Activated CD4-positive, alpha-beta T cell treated with anti-CD3 and anti-CD28 coated beads, Interleukin-2, Interleukin-4, amounts not matched to agents 100 ng/mL and 50 ng/mL, durations not matched to agents 16 hours and 8 hours (primary cell): Measurements from ENCODE around the gene TAF4.

Experiments
- DNase-seq: peaks from one replicate; pipeline ENCODE4 v3.0.0-alpha.2; 2020; ENCODE audit warnings: low spot score

The TAF4 gene

DNA sequence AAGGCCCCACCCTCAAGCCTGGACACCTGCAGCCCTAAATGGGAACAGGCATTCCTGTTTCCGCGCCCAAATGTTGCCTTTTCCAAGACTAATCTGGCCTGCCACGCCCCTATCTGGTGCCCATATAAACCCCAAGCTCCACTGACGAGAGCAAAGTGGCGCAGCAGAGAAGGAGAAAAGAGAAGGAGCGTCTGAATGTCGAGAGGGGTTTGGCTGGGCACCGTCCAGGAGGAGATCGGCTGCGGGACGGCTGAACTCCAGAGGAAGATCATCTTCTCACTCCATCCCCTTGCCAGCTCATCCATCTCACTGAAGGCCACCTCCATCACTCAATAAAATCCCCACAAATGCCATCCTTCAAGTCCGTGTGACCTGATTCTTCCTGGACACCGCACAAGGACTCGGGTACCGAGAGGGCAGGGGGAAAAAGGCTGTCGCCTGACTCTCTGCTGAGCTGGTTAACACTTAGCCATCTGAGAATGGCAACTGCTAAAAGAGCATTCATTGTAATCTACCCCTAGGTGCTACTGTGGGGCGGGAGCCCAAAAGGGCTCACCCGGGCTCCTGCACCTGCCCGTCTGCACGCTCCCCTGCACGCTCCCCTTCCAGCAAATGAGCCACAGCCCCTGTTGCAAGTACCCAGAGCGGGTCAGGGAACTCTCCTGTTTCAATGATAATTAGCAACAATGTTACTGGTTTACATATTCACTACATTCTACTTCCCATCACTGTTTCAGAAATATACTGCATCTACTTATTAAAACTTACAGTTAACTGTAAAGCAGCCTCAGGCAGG, 23.5 kb downstream of the TAF4 start:
- DNase-seq = no peak

DNA sequence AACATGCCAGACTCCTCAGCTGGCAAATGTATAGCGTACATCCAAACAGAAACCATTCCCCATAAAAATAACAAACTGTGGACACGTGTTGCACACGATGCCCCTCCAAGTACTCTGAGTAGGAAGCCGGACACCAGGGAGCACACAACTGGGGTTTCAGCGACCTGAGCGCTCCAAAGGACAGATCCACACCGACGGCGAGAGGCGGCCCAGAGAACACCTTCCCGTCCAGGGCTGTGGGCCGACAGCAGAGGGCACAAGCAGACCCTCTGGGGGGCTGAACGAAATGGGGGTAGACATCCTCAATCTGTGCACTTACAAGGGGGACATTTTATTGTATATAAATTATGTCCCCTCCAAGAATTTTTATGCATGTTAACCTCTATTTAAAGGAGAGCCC, 24.7 kb downstream of the TAF4 start:
- DNase-seq = no peak

DNA sequence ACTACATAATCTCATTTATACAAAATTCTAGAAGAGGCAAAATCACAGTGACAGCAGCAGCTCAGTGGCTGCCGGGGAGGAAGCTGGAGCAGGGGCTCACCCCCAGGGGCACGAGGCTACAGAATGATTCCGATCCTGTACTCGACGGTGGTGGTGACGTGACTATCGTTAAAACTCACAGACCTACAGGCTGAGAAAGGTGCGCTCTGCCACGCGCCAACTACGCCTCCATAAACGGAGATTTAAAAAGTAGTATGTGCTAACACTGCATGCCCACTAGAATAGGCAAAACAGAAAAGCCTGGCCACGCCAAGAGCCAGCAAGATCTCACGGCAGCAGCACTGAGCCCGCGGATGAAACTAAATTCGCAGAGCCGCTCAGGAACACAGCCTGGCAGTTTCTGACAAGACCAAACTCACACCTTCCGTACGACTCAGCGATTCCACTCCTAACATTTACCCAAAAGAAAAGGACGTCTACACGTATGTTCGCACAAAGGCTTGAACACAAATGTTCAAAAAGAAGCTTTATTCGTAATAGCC, 25.2 kb downstream of the TAF4 start:
- no peak for DNase-seq

DNA sequence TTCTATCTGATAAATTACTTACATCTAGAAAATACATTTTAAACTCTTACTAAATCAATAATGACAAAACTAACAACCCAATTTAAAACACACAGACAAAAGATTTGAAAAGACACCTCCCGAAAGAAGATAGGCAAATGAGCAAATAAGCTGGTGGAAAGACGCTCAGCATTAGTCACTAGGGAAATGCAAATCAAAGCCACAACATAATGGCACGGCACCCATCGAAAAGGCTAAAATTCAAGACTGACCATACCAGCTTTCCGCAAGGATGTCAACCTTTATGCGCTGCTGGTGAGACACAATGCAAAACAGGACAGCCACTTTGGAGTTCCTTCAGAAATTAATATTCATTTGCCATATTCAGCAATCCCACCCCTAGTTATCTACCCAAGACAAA, 25.9 kb downstream of the TAF4 start:
- DNase-seq = no peak

DNA sequence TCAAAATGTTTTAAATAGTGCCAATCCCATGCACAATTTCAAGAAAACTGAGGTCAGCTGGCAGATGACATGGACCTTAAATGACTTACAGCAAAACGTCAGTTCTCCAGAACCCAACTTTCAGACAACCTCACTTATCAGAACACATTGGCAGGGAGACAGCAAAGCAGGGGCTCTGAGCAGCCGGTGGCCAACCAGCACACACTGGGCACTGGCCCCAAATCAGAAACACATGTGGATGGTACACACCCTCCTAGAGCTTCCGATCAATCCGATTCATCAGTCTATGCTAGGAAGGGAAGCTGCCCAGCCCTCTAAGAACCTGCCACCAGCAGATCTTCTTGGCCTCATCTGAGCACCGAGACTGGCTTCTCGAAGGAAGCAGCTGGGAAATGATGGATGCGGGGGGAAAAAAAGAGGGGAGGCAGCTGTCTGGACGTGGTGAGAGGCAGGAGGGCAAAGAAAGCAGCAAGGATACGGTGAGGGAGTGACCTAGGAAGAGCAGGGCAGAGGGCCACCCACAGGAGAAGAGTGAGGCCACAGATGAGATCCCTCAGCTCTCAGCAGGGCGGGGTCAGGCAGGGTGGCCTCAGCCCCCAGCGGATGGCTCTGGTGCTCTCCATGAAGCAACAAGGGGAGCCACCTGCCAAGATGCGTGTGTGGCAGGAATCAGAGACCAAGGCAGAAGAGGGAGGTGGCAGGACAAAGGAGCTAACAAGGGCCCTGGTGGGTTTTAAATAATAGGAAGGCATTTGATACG, 32.9 kb downstream of the TAF4 start:
- no peak for DNase-seq

DNA sequence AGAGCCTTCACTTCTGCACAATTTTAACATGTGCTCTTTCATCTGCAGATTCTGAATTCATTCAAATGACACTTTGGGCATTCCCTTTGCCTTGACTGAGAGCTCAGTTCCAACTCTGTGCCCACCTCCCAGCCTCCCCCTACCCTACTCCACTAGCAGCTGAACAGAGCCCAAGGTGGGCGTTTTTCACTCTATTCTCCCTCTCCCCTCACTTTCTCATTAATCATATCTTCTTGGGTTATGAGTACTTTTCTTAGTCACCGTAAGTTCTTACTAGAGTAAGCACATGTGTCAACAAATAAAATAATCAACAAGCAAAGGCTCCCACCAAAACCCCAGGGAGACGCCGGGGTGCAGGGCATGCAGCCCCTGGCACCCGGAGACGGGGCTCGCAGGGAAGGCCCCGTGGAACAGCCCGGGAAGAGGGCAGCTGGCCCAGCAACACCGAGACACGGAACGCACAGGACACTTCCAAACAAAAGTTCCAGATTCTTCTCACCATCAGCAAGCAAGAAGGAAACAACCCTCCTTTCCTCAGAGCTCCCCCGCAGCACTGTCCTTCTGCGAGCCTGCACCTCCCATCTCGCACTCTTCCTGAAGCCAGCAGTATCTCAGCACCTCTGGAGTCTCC, 34.1 kb downstream of the TAF4 start:
- DNase-seq = no peak

DNA sequence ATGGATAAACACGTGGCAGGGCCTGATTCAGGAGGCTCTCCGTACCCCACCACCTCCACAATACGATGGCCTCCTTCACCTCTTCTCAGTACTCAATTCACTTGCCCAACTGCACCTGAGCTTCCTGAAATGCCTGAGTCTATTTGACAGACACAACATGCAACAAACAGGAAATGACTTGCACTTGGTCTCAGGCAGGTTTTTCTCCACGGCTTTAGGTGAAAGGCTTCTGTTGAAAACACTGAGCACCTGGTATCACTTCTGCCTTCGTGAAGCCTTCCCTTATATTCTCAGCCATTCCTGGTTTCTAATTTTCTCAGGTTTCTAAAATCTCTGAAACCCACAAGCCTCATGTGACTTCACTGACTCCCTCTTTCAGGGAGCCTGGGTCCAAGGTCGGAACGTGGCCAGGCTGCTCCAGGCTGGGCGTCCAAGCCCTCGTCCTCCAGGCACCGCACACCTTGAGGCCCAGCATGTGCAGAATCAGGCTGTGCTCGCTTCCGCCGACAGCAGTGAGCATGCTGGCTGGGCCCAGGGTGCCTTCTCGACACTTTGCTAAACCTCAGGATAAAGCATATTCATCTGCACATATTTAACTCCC, 34.7 kb downstream of the TAF4 start:
- DNase-seq = peak; percentile 32

DNA sequence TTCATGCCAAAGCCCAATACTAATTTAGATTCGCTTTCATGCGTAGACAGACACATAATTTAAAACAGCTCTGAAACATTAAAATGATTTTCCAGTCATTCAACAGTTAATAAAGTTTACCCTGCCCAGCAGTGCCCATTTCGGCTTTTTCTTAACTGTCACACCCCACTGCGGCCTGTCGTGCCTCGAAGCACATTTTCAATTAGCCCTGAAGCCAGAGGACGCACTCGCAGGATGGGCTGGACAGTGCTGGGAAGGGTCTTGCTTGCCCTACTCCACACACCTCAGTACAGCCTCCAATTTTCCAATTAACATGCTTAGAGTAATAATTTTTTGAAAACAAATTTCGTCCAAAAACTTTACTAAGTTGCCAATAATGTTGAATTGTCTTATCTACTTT, 35.3 kb downstream of the TAF4 start:
- no peak for DNase-seq

DNA sequence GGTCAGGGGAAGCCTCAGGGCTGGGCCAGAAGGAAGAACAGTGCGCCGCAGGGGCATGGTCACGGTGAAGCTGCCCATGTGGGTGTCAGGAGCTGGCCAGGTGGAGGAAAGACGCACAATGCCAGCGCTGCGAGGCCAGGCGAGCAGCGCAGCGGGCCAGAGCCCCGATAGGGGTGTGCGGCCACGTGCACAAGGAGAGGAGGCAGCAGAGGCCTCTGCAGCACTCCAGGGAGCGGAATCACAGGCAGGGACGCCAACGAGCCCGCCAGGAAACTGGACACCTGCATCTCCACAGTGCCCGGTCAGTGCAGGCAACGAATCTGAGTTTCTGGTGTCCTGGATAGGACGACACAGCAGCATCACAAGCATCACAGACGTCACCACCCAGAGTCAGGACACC, 35.7 kb downstream of the TAF4 start:
- no peak for DNase-seq

DNA sequence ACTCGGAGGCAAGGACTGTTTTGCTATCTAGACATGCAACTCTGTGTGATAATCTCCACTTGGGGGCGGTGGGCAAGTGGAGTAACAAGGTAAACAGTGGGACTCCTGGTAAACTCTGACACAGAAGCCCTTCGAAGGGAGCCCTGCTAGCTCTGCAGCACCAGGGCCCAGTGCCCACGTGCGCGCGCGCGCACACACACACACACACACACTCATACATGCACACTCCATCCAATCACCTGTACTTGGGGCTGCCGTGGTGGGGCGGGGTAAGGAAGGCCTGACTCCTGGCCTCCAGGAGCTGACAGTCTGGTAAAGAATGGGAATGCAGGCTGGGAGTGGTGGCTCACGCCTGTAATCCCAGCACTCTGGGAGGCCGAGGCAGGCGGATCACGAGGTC, 36.4 kb downstream of the TAF4 start:
- no peak for DNase-seq

DNA sequence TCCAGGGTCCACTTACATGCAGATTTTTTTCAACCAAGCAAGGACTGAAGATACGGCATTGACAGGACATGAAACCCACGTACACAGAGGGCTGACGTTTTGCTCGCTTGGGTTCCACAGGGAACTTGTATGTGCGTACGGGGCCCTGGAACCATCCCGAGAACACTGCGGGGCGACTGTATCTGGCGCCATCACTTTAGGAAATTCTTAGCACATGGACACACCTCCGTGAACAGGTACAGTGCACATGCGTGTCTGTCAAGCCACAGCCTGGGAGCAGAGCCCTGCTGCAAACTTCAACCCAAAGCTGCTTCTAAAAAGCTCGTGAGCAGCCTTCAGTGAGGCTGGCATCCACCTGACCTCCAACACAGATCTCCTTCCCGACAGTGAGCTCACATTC, 37.3 kb downstream of the TAF4 start:
- no peak for DNase-seq

DNA sequence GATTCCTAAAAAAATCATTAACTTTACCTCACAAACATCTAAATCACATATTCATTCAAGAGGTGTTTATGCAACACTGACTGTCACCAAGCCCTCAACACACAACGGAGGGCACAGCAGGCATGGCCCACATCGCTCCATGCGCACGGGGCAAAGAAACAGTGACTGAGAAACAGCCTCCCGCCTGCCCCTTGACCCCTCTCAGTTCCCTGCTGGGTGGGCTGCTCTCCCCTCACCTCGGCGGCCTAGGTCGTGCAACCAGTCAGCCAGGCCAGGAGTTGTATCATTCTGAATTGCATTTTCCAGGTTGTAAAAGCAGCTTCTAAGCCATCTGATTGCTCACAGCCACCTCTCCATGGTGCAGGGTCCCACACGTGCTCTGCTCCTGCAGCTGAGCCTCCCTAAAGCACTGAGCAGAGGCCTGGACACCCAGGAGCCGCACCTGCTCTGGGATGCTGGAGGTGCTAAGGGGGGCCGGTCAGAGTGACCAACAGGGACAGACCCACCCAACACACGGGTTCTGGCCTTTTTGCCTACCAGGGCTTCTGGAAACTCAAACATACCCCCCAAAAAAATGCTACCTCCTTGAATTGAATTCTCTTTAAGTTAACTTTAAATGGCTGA, 37.9 kb downstream of the TAF4 start:
- no peak for DNase-seq

DNA sequence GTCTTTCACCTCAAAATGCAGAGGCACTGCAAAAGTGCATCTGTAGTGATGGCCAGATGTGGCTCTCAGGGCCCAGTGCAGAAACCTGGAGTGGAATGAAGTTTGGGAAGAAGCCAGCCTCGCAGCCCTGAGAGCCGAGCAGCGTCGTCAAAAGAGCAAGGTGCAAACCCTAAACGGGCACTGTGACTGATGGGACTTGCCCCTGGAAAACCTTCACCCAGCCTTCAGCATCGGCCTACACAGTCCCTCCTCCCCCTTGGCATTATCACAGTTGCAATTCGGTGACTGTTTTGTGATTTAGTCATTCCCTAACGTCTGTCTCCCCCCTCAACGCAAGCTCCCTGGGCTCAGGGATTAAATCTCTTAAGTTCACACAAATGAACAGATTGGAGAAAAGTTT, 38.6 kb downstream of the TAF4 start:
- no peak for DNase-seq

DNA sequence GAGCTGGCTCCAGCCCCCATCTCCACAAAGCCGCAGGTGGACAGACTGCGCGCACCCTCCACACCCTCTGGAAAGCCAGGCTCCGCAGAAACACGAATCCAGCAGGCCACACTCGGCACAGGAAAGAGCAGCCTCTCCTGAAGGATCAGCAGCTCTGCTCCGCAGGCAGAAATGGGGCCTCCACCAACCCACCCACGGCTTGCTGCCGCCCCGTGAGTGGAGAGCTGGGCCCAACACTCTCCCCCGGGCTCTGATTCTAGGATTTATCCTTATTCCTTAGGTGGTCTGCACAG, 39.2 kb downstream of the TAF4 start:
- no peak for DNase-seq

DNA sequence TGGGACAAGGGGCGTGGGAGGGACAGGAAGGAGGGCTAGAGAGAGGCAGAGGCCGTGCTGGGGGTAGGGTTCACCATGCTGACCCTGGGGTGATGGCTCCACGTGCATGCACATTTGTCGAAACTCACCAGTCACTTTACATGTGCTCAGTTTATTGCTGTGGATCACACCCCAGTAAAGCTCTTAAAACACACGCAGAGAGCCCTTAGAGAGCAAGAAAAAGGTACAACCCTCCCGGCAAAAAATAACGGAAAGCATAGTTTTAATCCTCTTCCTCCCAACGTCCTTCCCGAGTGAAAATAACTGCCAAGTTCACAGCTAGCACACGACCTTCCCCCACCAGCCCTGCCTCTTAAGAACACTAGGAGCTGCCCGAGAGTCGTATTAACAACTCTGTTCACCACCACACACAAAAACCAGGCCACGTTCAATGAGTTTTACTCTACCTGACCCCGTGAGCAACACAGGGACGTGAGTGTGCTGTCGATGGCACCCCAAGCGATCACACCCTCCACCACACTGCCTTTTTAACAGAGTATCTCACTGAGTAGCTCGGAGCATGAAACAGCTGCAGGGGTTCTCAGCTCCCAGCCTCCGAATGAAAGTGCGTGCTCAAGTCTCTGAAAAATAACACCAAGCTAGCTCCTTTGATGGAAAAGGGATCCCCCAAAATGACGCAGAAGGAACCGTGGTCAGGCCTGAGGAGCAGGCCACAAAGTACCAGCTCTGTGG, 39.7 kb downstream of the TAF4 start:
- no peak for DNase-seq

DNA sequence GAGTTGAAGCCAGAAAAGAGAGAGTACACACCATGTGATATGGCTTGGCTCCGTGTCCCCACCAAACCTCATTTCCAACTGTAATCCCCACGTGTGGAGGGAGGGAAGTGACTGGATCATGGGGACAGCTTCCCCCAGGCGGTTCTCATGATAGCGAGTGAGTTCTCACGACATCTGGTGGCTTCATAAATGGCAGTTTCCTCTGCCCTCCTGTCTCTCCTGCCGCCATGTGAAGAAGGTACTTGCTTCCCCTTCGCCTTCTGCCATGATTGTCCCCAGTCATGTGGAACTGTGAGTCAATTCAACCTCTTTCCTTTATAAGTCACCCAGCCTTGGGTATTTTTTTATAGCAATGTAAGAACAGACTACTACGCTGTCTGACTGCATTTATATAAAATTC, 40.3 kb downstream of the TAF4 start:
- no peak for DNase-seq

DNA sequence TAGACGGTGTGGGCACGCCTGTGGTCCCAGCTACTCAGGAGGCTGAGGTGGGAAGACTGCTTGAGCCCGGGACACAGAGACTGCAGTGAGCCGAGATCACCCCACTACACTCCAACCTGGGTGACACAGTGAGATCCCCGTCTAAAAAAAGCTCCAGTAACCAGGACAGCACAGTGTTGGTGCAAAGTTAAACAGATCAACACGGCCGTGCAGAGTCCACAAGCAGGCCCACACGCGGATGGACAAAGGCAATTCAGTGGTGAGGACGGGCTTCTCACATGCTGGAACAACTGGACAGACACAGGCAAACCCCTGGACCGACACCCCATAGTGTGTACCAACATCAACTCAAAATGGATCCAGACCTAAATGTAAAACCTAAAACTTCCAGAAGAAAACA, 41.7 kb downstream of the TAF4 start:
- DNase-seq = no peak

DNA sequence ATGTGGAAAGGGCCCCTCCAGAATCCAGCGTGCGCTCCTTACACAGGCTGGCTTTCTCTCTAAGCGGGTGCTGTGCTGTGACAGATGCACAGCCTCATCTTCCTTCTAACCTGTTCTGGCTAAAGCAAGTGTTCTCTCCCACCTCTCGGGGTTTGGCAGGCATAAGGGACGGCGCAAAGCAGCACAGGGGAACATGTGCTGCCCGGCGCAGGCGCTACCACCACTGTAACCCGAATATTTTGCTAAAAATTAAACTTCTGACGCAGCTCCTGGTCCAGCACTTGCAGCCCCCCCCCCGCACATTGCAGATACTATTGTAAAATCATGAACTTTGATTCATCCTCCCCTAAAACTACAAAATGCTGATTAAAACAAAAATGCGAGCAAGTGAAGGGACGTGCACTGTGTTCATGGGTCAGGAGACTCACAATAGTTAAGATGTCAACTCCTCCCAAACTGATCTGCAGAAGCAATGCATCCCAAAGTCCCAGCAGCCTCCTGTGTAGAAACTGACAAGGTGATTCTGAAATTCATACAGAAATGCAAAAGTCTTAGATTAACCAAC, 43.0 kb downstream of the TAF4 start:
- no peak for DNase-seq

DNA sequence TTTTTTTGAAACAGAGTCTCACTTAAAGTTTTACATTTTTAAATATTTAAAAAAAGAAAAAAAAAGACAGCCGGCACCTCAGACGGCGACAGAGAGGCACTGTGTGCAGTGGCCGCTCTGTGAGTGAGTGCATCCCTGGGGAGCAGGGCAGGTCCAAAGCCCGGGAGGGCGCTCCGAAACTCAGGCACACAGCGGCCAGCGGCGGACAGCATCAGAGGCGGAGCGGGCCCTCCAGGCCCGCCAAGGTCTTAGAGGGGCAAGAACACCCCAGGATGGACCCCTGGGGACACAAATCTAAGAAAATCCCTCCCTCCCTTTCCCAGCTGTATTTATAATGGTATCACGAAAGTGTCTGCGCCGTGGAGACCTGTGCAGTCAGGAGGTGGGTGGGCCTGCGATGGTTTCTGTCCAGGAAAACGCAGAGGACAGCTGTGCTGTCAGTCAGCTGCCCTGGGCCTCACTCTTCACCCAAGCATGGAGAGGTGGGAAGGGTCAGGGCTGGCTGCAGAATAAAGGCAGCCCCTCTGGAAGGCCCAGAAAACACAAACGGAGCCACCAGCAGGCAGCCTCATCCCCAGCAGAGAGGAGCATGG, 43.8 kb downstream of the TAF4 start:
- no peak for DNase-seq

DNA sequence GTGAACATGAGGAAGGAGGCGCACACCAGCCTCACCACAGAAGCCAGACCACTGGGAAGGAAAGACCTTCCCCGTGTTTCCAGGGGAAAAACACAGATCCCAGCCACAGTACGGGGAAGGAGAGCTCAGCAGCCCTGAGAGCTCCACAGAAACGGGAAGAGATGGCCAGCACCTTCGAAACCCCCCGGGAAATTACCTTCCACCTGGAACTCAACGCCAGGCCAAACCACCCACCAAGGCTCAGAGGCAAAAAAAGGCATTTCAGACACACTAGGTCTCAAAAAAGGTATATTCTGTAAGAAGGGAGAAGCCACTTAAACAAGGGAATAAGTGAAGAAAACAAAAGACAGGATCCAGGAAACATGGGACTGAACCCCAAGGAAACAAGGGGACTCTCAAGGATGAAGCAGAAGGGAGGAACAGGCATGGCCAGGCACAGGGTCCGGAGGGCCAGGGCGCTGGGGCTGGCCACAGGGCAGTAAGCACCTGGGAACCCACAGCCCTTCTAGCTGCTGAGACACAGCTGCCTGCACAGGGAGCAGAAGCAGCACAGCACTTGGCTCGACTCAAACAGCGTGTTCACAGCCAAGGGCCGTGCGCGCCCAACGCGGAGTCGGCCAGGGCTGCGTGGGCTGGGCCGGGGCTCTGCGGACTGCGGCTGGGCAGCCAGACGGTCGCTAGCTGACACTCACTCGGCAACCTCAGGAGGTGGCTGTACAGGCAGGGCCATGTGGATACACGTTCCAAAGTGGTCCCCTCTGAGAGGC, 44.6 kb downstream of the TAF4 start:
- no peak for DNase-seq
